ENCODE data around the gene NEGR1.

NEGR1 gene

GRCh38 chr1:71424536-71424935 lies 857.8 kb downstream of the NEGR1 start:
- DNase-seq = no peak

- no peak for DNase-seq
Measured at GRCh38 chr1:71422221-71422620, 860.1 kb downstream of the NEGR1 start.

GRCh38 chr1:71417421-71417820 lies 864.9 kb downstream of the NEGR1 start:
- no peak for DNase-seq

- DNase-seq = no peak
Measured at GRCh38 chr1:71414179-71414578, 868.2 kb downstream of the NEGR1 start.

GRCh38 chr1:71413441-71414175 lies 868.7 kb downstream of the NEGR1 start:
- no peak for DNase-seq

- no peak for DNase-seq
Measured at GRCh38 chr1:71400050-71400449, 882.3 kb downstream of the NEGR1 start.

GRCh38 chr1:71399594-71399993 lies 882.7 kb downstream of the NEGR1 start:
- DNase-seq = no peak

GRCh38 chr1:71393301-71393700 lies 889.0 kb downstream of the NEGR1 start:
- no peak for DNase-seq

GRCh38 chr1:71390518-71390917 lies 891.8 kb downstream of the NEGR1 start:
- DNase-seq = no peak

GRCh38 chr1:71377886-71378285 lies 904.5 kb downstream of the NEGR1 start:
- DNase-seq = no peak

GRCh38 chr1:71372496-71372895 lies 909.8 kb downstream of the NEGR1 start:
- DNase-seq = no peak

GRCh38 chr1:71371581-71371980 lies 910.8 kb downstream of the NEGR1 start:
- DNase-seq = no peak

- DNase-seq = no peak
Measured at GRCh38 chr1:71364236-71364635, 918.1 kb downstream of the NEGR1 start.

GRCh38 chr1:71362691-71363090 lies 919.6 kb downstream of the NEGR1 start:
- no peak for DNase-seq

GRCh38 chr1:71362076-71362475 lies 920.3 kb downstream of the NEGR1 start:
- no peak for DNase-seq

- DNase-seq = no peak
Measured at GRCh38 chr1:71357708-71358107, 924.6 kb downstream of the NEGR1 start.

- DNase-seq = no peak
Measured at GRCh38 chr1:71351438-71351837, 930.9 kb downstream of the NEGR1 start.

- DNase-seq = no peak
Measured at GRCh38 chr1:71350805-71351204, 931.5 kb downstream of the NEGR1 start.

- no peak for DNase-seq
Measured at GRCh38 chr1:71350330-71350729, 932.0 kb downstream of the NEGR1 start.
